A549 (cell line): ENCODE data around the gene ESRRG. TPM values are rescaled to one million over a fixed set of nuclear protein-coding genes. Genes with fewer than 3 reads are reported as not detected.

Source experiments
- ATAC-seq, 2 experiments: fragments of 200-7000 bp in 1 of 2; fragments of >200 bp in 1 of 2; cut with Nextera tagmentation in 1 of 2; cut with Tn5 transposase in 1 of 2; 3 replicates each; pipeline versions ENCODE4 v1.8.0 to v1.9.1; 2018 to 2020; ENCODE audit warnings: mild to moderate bottlenecking in 1 of 2, moderate library complexity in 1 of 2
- CTCF ChIA-PET: fragments of 300-600 bp; sonication (Branson Sonifier 250); formaldehyde crosslinking; extraction: SDS; loops from one replicate; lab custom pipeline; 2021; ENCODE audit warnings: antibody characterized with exemption, inconsistent platforms; lab: Yijun Ruan, JAX
- POLR2A ChIA-PET: fragments of 350-600 bp; formaldehyde crosslinking; extraction: SDS; loops from one replicate; lab custom pipeline; 2021; ENCODE audit warnings: antibody characterized with exemption, inconsistent platforms; lab: Yijun Ruan, JAX
- DNase-seq, 2 experiments: peaks; one replicate each; pipeline versions ENCODE4 v3.0.0 to v3.0.0-alpha.2; 2011 to 2016; ENCODE audit warnings: low read depth in 1 of 2, low spot score in 1 of 2
- FAIRE-seq: peaks from 2 replicates; lab custom pipeline; 2011; peaks lifted over from hg19 to GRCh38; lab: Jason Lieb, UNC
- H3K27ac ChIP-seq, 2 experiments: fragments of >200 bp; sonication (Bioruptor Twin); formaldehyde crosslinking; 3 replicates each; pipeline ENCODE4 v1.5.1; 2016 to 2017
- H3K4me1 ChIP-seq: fragments of >200 bp; sonication (Bioruptor Twin); formaldehyde crosslinking; 3 replicates; pipeline ENCODE4 v1.6.1; 2016
- H3K4me2 ChIP-seq: fragments of >200 bp; sonication (Bioruptor Twin); formaldehyde crosslinking; 3 replicates; pipeline ENCODE4 v1.6.1; 2016
- H3K4me3 ChIP-seq: fragments of >200 bp; sonication (Bioruptor Twin); formaldehyde crosslinking; 3 replicates; pipeline ENCODE4 v1.5.1; 2016
- H3K9me3 ChIP-seq: fragments of >200 bp; sonication (Bioruptor Twin); formaldehyde crosslinking; 3 replicates; pipeline ENCODE4 v1.6.1; 2016
- CBX2 ChIP-seq: fragments of 200-600 bp; sonication (generic); IDR thresholded peaks from 2 replicates; pipeline ENCODE4 v1.6.1; 2016; ENCODE audit warnings: low read depth, mild to moderate bottlenecking, borderline replicate concordance
- ESRRA ChIP-seq: fragments of 150-350 bp; IDR thresholded peaks from 2 replicates; pipeline ENCODE4 v1.6.1; 2014; ENCODE audit warnings: mild to moderate bottlenecking, low read length, borderline replicate concordance
- FOXS1 ChIP-seq: fragments of 250-450 bp; sonication (Bioruptor Pico); IDR thresholded peaks from 2 replicates; pipeline ENCODE4 v1.5.0; 2020; ENCODE audit warnings: mild to moderate bottlenecking, moderate library complexity
- GATA3 ChIP-seq: IDR thresholded peaks from 2 replicates; pipeline ENCODE4 v1.6.1; 2012; ENCODE audit warnings: borderline replicate concordance
- HDAC2 ChIP-seq: fragments of 200-600 bp; sonication (generic); IDR thresholded peaks from 2 replicates; pipeline ENCODE4 v1.6.1; 2016
- HES2 ChIP-seq: fragments of >200 bp; sonication (Bioruptor Twin); formaldehyde crosslinking; IDR thresholded peaks from 2 replicates; pipeline ENCODE4 v1.6.1; 2016
- HEYL ChIP-seq: fragments of 250-450 bp; sonication (Bioruptor Pico); IDR thresholded peaks from 2 replicates; pipeline ENCODE4 v1.8.0; 2021; ENCODE audit warnings: mild to moderate bottlenecking, moderate library complexity
- HOXA7 ChIP-seq: fragments of 250-450 bp; sonication (Bioruptor Pico); IDR thresholded peaks from 2 replicates; pipeline ENCODE4 v1.5.0; 2020; ENCODE audit warnings: mild to moderate bottlenecking, moderate library complexity
- HOXB5 ChIP-seq: fragments of 250-450 bp; sonication (Bioruptor Pico); IDR thresholded peaks from 2 replicates; pipeline ENCODE4 v1.5.0; 2020; ENCODE audit warnings: mild to moderate bottlenecking, moderate library complexity
- KDM1A ChIP-seq: fragments of 200-600 bp; sonication (generic); IDR thresholded peaks from 2 replicates; pipeline ENCODE4 v1.6.1; 2016; ENCODE audit warnings: low read depth, mild to moderate bottlenecking
- MAFK ChIP-seq: fragments of 450-650 bp; IDR thresholded peaks from 2 replicates; pipeline ENCODE4 v1.6.1; 2014; ENCODE audit not compliant: partially characterized antibody
- MAX ChIP-seq: IDR thresholded peaks from 2 replicates; pipeline ENCODE4 v1.6.1; 2012
- MAZ ChIP-seq: fragments of 150-350 bp; IDR thresholded peaks from 2 replicates; pipeline ENCODE4 v1.6.1; 2014; ENCODE audit warnings: antibody characterized with exemption, low read depth, low read length, borderline replicate concordance
- MYC ChIP-seq: IDR thresholded peaks from 2 replicates; pipeline ENCODE4 v1.6.1; 2012; ENCODE audit warnings: mild to moderate bottlenecking, inconsistent platforms, low read length, improper control_type of control experiment, borderline replicate concordance
- NPAS2 ChIP-seq: fragments of 250-450 bp; sonication (Bioruptor Pico); IDR thresholded peaks from 2 replicates; pipeline ENCODE4 v1.8.0; 2022; ENCODE audit warnings: mild to moderate bottlenecking, moderate library complexity, borderline replicate concordance
- RNF2 ChIP-seq: fragments of 200-600 bp; sonication (generic); IDR thresholded peaks from 2 replicates; pipeline ENCODE4 v1.6.1; 2016; ENCODE audit warnings: low read depth, mild to moderate bottlenecking, antibody characterized with exemption, moderate library complexity, borderline replicate concordance
- SMC3 ChIP-seq: fragments of >200 bp; sonication (Bioruptor Twin); formaldehyde crosslinking; IDR thresholded peaks from 3 replicates; pipeline ENCODE4 v1.6.1; 2018; ENCODE audit warnings: inconsistent platforms
- TP53 ChIP-seq: fragments of 250-450 bp; sonication (Bioruptor Pico); IDR thresholded peaks from 2 replicates; pipeline ENCODE4 v1.5.0; 2021; ENCODE audit warnings: mild to moderate bottlenecking, moderate library complexity
- USF2 ChIP-seq: fragments of 450-650 bp; IDR thresholded peaks from 2 replicates; pipeline ENCODE4 v1.6.1; 2014; ENCODE audit warnings: antibody characterized with exemption
- ZSCAN20 ChIP-seq: fragments of 250-450 bp; sonication (Bioruptor Pico); IDR thresholded peaks from 2 replicates; pipeline ENCODE4 v1.8.0; 2022; ENCODE audit warnings: mild to moderate bottlenecking, moderate library complexity
- WGBS: methylation state at CpG from one replicate; pipeline ENCODE4 v1.1.6; 2017; ENCODE audit errors: missing lambda C conversion rate; 5-methylcytosine and 5-hydroxymethylcytosine counted together
- polyA plus RNA-seq, 4 experiments: library from polyadenylated mRNA; depleted of rRNA in 3 of 4; stranded (reverse); fragments of >200 nt; fragmentation: RNase III in 1 of 4; extraction: RNeasy Plus Mini Kit Qiagen cat#74134 plus additional on column Dnase treatment in 1 of 4; gene quantifications; 2 replicates in 3 of 4; 3 replicates in 1 of 4; pipeline ENCODE4 v1.2.3, GENCODE V29; 2011 to 2017
- TF ChIP-seq, protein P1 (sequence below): fragments of 200-600 bp; sonication (generic); IDR thresholded peaks from 2 replicates; pipeline ENCODE4 v1.6.1; 2016; ENCODE audit warnings: antibody characterized with exemption, mild to moderate bottlenecking, moderate library complexity
- TF ChIP-seq, protein P2 (sequence below): fragments of 250-450 bp; sonication (Bioruptor Pico); IDR thresholded peaks from 2 replicates; pipeline ENCODE4 v1.5.0; 2021; ENCODE audit warnings: mild to moderate bottlenecking, moderate library complexity, borderline replicate concordance
- TF ChIP-seq, protein P3 (sequence below): IDR thresholded peaks from 2 replicates; pipeline ENCODE4 v1.6.1; 2012; ENCODE audit warnings: low read depth, borderline replicate concordance
- TF ChIP-seq, protein P4 (sequence below): fragments of >200 bp; sonication (Bioruptor Twin); formaldehyde crosslinking; IDR thresholded peaks from 3 replicates; pipeline ENCODE4 v1.6.1; 2016

Gene ESRRG
- polyA plus RNA-seq, 2 of the 4 experiments (the other 2 are of a cell fraction) = 0.09 TPM; not detected in 1

DNA sequence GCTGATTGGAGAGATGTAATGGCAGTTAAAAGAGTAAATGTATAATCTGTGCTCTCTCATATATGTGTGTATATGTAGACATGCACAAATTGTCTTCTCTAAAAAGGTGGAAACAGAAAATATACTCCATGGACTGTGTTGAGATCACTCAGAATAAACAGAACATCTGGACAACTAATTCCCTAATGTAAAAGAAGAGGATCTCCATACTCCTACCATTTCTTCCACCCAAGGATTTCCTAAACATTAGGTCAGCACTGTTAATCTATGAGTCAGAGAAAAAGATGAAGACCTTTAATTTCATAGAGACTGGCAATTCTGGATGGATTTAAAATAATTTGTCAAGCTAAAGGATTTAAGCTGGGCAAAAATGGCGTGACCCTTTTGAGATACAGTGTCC lies 80.1 kb downstream of the ESRRG start:
- Histone ChIP-seq H3K4me1 (no peaks in the 10 kb centered on the region), H3K4me3 (no peak overlapping the region), H3K9me3 (no peaks in the 10 kb centered on the region), H3K4me2 (no peak overlapping the region), H3K27ac (no peak overlapping the region)
- POLR2A ChIA-PET = no interaction called here
- no peak for DNase-seq
- CTCF ChIA-PET = no interaction called here
- no peak for ATAC-seq
- TF ChIP-seq ESRRA (no peak), MYC (no peak), RNF2 (no peak), HOXA7 (CRISPR knock-in tag) (no peak), HDAC2 (no peak), MAZ (no peak), KDM1A (no peak), HEYL (CRISPR knock-in tag) (no peak), CBX2 (no peak), MAX (no peak), SMC3 (no peak), MAFK (no peak), HOXB5 (CRISPR knock-in tag) (no peak), USF2 (no peak), ZSCAN20 (no peak), NPAS2 (CRISPR knock-in tag) (no peak), FOXS1 (CRISPR knock-in tag) (no peak)
- TF ChIP-seq, protein P1, sequence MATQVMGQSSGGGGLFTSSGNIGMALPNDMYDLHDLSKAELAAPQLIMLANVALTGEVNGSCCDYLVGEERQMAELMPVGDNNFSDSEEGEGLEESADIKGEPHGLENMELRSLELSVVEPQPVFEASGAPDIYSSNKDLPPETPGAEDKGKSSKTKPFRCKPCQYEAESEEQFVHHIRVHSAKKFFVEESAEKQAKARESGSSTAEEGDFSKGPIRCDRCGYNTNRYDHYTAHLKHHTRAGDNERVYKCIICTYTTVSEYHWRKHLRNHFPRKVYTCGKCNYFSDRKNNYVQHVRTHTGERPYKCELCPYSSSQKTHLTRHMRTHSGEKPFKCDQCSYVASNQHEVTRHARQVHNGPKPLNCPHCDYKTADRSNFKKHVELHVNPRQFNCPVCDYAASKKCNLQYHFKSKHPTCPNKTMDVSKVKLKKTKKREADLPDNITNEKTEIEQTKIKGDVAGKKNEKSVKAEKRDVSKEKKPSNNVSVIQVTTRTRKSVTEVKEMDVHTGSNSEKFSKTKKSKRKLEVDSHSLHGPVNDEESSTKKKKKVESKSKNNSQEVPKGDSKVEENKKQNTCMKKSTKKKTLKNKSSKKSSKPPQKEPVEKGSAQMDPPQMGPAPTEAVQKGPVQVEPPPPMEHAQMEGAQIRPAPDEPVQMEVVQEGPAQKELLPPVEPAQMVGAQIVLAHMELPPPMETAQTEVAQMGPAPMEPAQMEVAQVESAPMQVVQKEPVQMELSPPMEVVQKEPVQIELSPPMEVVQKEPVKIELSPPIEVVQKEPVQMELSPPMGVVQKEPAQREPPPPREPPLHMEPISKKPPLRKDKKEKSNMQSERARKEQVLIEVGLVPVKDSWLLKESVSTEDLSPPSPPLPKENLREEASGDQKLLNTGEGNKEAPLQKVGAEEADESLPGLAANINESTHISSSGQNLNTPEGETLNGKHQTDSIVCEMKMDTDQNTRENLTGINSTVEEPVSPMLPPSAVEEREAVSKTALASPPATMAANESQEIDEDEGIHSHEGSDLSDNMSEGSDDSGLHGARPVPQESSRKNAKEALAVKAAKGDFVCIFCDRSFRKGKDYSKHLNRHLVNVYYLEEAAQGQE = no peak
- TF ChIP-seq, protein P2, sequence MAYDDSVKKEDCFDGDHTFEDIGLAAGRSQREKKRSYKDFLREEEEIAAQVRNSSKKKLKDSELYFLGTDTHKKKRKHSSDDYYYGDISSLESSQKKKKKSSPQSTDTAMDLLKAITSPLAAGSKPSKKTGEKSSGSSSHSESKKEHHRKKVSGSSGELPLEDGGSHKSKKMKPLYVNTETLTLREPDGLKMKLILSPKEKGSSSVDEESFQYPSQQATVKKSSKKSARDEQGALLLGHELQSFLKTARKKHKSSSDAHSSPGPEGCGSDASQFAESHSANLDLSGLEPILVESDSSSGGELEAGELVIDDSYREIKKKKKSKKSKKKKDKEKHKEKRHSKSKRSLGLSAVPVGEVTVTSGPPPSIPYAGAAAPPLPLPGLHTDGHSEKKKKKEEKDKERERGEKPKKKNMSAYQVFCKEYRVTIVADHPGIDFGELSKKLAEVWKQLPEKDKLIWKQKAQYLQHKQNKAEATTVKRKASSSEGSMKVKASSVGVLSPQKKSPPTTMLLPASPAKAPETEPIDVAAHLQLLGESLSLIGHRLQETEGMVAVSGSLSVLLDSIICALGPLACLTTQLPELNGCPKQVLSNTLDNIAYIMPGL (CRISPR knock-in tag) = no peak
- WGBS = 0% methylated on average over 1 of the region's 1 CpG
- no peak for FAIRE-seq

- WGBS = 13% methylated on average over 2 of the region's 2 CpGs
These were observed 81.4 kb downstream of the ESRRG start for GRCh38 chr1:216641669-216642460.

More at GRCh38 chr1:216641669-216642460, 81.4 kb downstream of the ESRRG start:
- ChIA-PET CTCF (no interaction called here), POLR2A (no interaction called here)
- Histone ChIP-seq H3K4me2 (no peak overlapping the region), H3K27ac (no peak overlapping the region), H3K9me3 (no peaks in the 10 kb centered on the region), H3K4me3 (no peak overlapping the region), H3K4me1 (no peaks in the 10 kb centered on the region)
- DNase-seq (no peak), ATAC-seq (no peak), FAIRE-seq (no peak)
- TF ChIP-seq HES2 (no peak), CBX2 (no peak), TP53 (CRISPR knock-in tag) (no peak), GATA3 (no peak), ESRRA (no peak), KDM1A (no peak)
- TF ChIP-seq, protein P3, sequence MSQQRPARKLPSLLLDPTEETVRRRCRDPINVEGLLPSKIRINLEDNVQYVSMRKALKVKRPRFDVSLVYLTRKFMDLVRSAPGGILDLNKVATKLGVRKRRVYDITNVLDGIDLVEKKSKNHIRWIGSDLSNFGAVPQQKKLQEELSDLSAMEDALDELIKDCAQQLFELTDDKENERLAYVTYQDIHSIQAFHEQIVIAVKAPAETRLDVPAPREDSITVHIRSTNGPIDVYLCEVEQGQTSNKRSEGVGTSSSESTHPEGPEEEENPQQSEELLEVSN = no peak
- TF ChIP-seq, protein P4, sequence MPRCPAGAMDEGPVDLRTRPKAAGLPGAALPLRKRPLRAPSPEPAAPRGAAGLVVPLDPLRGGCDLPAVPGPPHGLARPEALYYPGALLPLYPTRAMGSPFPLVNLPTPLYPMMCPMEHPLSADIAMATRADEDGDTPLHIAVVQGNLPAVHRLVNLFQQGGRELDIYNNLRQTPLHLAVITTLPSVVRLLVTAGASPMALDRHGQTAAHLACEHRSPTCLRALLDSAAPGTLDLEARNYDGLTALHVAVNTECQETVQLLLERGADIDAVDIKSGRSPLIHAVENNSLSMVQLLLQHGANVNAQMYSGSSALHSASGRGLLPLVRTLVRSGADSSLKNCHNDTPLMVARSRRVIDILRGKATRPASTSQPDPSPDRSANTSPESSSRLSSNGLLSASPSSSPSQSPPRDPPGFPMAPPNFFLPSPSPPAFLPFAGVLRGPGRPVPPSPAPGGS = no peak
